NOMO-1 (cell line): Measurements from ENCODE around the gene SMPD2.

ENCODE experiments used
- DNase-seq, 2 experiments: peaks; one replicate each; lab custom pipeline; 2025; ENCODE audit not compliant: unreplicated experiment in 2 of 2; lab: John Stamatoyannopoulos, UW

The SMPD2 gene

DNA sequence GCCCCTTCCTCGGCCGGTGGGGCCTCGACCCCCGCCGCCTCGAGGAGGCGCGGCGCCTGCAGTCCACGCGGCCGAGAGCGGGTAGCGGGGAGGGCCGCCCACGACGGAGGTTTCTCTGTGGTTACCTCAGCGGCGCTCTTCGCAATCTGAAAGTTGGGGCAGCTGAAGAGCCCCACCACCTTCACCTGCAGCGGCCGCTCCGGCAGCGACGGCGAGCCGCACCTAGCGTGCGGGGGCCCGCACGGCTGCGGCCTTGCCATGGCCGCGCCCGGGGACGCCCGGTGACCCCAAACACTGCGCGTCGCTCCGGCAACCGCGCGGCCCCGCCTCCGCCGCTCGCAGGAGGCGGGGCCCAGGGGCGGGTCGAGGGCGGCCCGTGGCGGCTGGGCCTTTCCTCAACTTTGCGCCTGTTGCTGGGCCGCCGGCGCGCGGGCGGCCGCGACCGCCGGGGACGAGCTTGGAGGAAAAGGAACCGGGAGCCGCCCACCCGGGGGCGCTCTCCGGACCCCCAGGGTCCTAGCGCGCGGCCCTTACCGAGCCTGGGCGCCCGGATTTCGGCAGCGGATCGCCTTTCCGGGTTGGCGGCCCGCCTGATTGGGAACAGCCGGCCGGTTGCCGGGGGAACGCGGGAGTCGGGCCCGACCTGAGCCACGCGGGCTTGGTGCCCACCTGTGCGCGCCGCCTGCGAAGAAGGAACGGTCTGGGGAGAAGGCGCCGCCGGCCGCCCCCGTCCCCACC lies at the start of gene SMPD2, which contains the start of gene PPIL6:
Gene SMPD2, plus strand, starts transcription at position 394 of the 738 bp plus-strand sequence. CDS start 398 bp downstream, outside the sequence.
Gene PPIL6, minus strand, starts transcription at position 298 of the 738 bp plus-strand sequence. Its CDS starts 38 bp downstream, at position 260.
- peak; percentile 83 to 91 for DNase-seq

- no peak for DNase-seq
These were observed 47.2 kb upstream of the SMPD2 start for GRCh38 chr6:109393157-109393885.

GRCh38 chr6:109393886-109394281 lies 46.6 kb upstream of the SMPD2 start:
- no peak for DNase-seq

DNA sequence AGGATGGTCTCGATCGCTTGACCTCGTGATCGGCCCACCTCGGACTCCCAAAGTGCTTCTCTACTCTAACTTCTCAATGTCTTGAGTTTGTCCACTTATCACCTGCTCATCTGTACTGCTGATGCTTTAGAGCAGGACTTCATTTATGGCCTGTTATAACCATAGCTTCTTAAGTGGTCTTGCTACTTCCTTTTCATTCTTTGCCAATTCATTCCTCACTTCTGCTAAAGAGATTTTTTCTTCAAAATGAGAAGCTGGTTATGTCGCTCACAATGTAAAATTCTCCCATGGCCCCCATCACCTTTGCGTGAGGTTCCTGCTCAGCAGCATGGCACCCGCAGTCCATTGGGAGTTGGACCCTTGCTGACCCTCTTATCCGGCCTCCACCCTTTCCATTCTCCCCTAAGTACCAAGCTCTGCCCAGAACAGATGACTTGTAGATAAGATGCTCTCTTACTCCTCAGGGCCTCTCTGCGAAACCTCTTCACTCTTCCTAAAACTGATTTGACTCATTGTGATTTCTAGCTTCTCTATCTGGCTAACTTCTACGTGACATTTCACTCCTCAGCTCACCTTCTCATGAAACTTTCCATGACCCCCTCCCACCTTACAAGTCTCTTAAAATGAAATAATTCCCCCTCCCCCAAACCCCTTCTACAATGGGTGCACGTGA lies 44.3 kb upstream of the SMPD2 start:
- peak in 1 of 2 experiments; percentile 66 for DNase-seq

GRCh38 chr6:109397020-109397419 lies 43.5 kb upstream of the SMPD2 start:
- DNase-seq: peak in 1 of 2 experiments; percentile 68

- no peak for DNase-seq
These were observed 34.3 kb upstream of the SMPD2 start for GRCh38 chr6:109406196-109406595.

GRCh38 chr6:109411034-109411433 lies 29.5 kb upstream of the SMPD2 start:
- no peak for DNase-seq

GRCh38 chr6:109417646-109418045 lies 22.9 kb upstream of the SMPD2 start:
- no peak for DNase-seq

GRCh38 chr6:109420751-109421150 lies 19.8 kb upstream of the SMPD2 start:
- DNase-seq: no peak

DNA sequence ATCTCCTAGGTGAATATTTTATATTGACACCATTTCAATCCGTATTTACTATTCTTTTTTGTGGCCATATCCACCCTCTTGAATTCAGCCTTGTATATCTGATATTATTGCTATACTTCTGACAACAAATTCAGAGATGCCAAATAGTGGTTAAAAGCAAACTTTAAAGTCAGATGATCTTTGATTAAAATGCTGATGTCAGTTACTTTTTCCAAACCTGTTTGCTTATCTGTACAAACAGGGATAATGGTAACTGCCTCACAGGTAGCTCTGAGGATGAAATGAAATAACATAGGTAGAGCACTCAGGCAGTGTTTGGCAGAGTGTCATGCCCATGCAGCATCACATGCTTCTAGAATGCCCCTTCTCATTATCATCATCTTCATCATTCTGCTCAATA lies 19.3 kb upstream of the SMPD2 start:
- DNase-seq: no peak

DNA sequence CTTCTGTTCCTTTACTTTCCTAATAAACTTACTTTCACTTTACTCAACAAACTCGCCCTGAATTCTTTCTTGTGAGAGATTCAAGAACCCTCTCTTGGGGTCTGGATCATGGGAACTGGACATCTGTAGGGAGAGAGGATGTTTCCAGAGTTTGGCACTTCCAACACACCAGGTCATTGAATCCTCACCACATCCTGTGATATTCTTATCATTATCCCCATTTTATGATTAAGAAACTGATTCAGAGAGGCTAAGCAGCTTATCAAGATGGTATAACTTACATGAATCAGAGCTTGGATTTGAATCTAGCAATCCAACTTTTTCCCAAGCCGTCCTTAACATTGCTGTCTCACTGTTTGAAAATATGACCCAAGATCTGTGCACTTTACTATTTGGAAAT lies 15.6 kb upstream of the SMPD2 start:
- no peak for DNase-seq

DNA sequence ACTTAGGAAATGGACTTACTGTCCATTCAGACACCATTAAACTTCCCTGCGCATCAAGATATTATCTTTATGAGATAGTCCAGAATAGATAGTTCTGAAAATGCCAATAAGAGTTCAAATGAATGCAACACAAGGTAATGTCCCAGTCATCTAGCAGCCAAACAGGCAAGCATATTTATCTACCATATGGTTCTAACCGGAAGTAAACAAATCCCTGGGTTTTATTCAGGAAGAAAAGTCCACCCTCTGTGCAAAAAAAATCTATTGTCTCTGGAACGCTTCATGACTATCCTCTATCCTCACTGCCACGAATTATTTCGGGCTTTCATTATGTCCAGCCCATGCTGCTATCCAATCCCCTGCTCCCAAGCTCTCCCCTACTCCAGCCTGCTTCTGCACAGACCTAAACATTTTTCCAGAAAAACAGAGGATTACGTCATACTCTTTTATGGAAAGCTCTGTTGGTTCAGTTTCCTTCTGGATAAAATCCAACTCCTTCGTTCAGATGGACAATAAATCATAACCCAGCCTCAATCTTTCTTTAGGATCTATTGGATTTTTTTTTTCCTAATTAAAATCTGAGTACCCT lies 11.5 kb upstream of the SMPD2 start:
- DNase-seq: no peak

DNA sequence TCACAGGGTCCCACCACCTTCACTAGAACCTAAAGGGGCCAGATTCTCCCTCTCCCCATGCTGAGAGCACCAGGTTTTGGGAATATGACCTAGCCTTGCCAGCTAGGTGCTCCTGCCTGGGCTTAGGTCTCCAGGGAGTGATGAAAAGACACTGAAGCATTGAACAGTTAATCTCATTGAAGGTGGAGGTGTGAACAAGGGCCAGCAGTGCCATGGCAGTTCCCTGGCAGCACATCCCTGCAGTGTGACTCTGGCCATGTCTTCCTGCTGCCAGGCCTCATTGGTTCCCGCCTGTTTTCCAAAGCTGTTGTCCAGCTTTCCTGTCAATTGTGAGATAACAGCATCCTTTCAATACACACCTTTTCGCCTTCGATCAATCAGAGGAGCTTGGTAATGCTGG lies 11.0 kb upstream of the SMPD2 start:
- DNase-seq: no peak

DNA sequence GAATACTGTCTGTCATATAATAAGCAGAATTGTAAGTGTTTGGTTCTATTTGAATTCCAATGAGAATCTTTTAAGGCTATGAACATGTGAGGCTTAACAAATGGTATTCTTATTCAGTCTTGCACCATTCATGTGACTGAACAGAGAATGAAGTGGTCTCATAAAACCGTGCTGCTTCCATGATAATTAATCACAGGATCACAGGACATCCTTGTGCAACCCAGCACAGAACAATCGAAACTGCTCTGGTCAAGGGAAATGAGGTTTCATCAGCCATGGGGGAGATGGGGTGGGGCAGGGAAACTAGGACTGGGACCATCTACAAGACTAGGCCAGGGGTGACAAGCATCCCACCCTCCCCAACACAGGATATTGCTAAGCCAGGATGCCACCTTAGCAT lies 6.1 kb upstream of the SMPD2 start:
- peak in 1 of 2 experiments; percentile 10 for DNase-seq

GRCh38 chr6:109436041-109436440 lies 4.5 kb upstream of the SMPD2 start:
- peak in 1 of 2 experiments; percentile 29 for DNase-seq

DNA sequence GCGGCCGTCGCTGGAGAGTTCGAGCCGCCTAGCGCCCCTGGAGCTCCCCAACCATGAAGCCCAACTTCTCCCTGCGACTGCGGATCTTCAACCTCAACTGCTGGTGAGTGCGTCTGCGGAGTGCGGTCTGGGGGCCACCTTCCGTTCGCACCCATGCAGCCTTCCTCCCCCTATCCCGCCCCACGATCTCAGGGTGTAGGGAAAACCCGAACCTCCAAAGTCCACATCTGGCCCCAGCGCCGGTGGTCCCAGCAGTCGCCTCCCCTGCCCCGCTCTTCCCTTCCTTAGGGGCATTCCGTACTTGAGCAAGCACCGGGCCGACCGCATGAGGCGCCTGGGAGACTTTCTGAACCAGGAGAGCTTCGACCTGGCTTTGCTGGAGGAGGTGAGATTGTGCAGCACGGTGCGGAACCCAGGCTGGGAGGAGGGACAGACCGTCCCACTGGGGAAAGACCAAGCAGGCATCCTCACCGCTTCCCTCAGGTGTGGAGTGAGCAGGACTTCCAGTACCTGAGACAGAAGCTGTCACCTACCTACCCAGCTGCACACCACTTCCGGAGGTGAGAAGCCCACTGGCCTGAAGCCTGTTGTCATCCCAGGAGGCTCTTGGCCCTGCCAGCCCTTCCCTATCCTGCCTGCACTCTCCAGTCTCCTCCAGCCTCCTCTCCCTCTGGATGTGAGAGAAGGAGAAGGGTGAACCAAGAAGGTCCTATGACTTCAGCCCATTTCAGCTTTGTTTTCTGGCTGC lies 719 bp downstream of the SMPD2 start:
- peak; percentile 41 to 57 for DNase-seq

DNA sequence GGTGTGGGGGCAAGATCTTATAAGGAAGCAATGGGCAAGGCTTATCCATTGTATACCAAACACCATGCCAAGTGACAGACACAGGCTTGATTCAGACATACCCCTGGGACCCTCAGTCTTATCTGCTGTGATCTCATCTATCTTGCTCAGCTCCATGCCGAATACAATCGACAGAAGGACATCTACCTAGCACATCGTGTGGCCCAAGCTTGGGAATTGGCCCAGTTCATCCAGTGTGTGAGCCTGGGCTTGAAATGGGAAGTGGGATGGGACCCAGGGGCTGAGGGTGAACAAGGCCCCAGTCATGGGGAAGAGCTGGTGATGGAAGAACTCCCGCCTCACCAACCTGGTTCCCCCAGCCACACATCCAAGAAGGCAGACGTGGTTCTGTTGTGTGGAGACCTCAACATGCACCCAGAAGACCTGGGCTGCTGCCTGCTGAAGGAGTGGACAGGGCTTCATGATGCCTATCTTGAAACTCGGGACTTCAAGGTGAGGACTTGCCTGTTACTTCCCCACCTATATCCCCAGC lies 1.9 kb downstream of the SMPD2 start:
- no peak for DNase-seq

- DNase-seq: no peak
These were observed 3.0 kb downstream of the SMPD2 start for GRCh38 chr6:109443425-109443950.

DNA sequence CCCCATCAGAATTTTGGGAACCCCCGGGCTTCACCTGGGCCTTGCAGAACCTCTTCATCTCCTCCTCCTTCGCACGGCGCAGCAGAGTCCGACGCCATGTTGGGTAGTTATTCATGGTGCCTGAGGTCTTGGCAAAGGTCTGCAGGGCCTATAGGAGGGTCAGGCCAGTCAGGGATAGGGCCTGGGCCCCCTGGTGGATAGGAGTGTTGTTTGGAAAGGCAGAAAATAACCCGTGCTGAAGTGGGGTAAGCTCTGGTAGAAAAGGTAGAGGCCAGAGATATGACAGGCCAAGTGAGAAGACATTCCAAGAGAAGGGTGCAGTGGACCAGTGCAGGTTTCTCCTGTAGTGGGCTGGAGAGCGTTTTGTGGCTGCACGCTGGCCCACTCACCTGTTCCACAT lies 4.9 kb downstream of the SMPD2 start:
- no peak for DNase-seq

DNA sequence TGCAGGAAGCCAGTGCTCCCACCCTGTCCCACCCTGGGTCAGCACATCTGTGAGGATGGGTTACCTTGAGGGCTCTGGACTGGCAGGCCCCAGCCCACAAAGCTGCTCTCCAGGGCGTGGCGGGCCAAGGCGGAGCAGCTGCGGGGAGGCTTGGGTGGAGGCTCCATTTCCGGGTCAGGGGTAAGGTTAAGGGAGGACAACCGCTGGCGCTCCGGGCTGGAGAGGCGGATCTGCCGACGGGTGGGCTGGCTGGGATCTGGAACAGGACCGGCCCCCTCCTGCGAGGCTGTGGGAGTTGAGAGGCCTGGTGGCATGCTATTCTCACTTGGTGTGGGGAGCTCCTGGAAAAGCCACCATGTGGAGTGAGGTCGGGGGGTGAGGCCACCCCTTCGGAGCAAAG lies 5.5 kb downstream of the SMPD2 start:
- no peak for DNase-seq
